HG02840 (cell line): ENCODE results near the gene SMARCA2.

ENCODE experiments used
- ATAC-seq: cut with Tn5 transposase; IDR thresholded peaks from one replicate; pipeline ENCODE4 v1.9.1; 2021; ENCODE audit warnings: mild to moderate bottlenecking, moderate library complexity, moderate number of reproducible peaks; ENCODE audit not compliant: unreplicated experiment, low FRiP score

The SMARCA2 gene

DNA sequence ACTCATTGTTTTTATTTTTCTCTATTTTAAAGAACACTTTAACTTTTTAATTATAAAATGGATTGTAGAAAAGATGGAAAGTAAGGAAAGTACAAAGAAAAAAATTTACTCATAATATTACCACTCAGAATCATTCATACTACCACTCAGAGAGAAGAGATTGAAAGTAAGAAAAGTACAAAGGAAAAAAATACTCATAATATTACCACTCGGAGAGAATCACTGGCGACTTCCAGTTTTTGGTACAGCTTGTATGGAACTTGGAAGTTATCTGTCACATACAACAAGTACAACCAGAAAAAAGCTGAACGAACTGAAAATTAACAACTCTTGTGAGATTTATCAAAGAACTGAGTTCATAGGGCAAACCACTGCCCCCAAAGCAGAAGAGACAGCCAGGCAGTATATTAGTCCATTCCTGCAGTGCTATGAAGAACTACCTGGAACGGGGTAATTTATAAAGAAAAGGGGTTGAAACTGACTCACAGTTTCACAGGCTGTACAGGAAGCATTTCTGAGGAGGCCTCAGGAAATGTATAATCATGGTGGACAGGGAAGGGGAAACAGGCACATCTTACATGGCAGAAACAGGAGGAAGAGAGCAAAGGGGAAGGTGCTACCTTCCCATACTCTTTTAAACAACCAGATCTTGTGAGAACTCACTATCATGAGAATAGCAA, 183.9 kb downstream of the SMARCA2 start:
- no peak for ATAC-seq

DNA sequence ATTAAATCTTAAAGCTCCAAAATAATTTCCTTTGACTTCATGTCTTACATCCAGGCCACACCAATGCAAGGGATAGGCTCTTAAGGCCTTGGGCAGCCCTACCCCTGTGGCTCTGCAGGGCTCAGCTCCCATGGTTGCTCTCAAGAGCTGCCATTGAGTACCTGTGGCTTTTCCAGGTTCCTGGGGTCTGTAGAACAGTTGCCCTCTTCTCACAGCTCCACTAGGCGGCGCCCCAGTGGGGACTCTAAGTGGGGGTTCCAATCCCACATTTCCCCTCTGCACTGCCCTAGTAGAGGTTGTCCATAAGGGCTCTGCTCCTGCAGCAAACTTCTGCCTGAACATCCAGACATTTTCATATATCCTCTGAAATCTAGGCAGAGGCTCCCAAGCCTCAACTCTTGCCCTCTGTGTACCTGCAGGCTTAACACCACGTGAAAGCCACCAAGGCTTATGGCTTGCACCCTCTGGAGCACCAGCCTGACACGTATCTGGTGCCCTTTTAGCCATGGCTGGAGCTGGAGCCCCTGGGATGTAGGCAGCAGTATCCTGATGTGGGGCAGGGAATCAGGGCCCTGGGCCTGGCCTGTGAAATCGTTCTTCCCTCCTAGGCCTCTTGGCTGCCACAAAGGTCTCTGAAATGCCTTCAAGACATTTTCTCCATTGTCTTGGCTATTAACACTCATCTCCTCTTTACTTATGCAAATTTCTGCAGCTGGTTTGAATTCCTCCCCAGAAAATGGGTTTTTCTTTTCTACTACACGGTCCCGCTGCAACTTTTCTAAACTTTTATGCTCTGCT, 185.1 kb downstream of the SMARCA2 start:
- ATAC-seq, result no peak

DNA sequence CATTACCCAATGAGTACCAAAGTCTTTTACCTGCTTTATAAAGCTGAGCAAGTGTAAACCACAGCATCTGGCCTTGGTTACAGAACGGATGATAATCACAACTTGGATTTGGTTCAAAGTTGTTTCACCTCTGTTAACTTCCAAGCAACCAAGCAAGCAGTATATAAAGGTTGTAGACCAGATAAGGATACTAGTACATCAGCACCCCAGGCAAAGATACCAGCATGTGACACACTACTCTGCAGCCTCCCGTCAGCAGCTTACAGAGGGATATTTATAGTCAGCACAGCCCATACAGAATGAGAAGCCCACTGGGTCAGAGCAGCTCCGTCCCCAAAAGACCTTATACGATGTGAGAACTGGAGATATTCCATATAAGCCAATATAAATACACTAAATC, 193.3 kb downstream of the SMARCA2 start:
- ATAC-seq, result no peak

DNA sequence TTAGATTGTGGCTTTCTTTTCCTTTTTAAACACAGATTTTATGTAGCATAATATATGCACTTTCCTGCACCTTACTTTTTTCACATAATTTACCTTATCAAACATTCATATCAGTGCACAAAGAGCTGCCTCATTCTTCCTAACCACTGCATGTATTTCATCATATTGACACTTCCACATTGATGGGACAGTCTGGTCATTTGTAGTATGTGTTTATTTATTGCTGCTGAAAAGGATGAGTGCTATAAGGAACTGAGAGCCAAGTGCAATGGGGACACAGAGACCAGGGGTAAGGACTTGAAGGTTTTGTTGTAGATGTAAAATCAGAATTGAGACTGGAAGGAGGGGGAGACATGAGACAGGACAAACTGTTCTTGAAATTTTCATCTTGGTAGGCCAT, 193.8 kb downstream of the SMARCA2 start:
- ATAC-seq, result no peak

DNA sequence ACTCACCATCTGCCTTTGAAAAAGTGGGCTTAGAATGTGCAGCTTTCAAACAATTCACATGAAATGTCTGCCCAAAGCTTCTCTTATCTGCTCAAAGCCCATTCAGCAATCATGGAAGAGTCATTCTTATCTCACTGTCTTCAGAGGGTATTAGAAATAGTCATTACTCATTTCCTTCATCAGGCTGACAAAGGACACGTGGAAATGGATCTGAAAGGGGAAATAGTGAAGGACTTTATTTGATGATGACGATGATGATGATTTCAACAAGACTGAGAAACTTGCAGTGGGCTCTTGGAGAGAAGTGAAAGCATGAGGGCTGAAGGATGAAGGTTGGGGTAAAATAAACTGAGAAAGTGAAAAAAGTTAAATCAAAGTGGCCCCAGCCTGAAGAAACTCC, 194.3 kb downstream of the SMARCA2 start:
- ATAC-seq, result no peak

DNA sequence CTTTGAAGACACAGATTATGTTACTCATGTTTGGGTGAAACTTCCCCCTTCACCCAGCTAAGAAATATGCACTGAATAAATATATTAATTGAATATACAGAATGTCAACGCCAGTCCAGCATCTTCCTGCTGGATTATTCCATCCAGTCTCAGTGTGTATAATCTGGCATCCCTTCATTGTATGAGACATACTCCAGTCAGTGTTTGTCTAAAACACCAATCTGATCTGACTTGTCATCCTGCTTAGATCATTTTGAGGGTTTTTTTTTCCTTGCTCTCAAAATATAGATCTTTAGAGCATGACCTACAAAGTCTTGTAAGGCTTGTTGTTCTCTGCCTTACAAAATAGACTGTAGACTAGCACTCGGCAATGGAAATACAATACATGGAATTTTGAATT, 195.1 kb downstream of the SMARCA2 start:
- no peak for ATAC-seq

DNA sequence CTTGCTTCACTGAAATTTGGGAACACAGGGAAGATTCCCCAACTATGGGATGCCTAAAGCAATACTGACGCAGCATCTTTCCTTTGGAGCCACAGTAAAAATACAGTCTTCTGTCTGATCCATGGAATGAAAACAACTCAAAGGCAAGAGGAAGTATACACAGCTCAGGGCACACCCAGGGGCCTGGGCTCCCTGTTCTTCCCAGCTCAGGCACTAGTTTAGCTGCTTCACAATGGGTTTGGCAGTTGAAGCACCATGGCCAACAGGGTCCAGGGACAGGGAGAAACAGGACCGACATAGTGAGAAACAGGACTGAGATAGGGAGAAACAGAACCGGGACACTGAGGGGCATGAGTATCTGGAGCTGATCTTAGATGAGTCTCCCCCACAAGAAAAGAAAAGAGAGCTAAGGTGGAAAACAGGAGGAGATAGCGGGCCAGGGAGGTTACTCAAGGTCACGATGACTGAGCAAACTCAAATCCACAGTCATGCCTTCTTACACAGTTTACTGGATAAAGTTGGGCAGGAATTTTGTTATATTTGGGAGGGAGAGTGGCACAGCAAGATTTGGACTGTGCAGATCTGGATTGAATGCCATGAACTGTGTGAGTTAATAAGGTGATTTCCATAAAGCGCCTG, 198.8 kb downstream of the SMARCA2 start:
- no peak for ATAC-seq

DNA sequence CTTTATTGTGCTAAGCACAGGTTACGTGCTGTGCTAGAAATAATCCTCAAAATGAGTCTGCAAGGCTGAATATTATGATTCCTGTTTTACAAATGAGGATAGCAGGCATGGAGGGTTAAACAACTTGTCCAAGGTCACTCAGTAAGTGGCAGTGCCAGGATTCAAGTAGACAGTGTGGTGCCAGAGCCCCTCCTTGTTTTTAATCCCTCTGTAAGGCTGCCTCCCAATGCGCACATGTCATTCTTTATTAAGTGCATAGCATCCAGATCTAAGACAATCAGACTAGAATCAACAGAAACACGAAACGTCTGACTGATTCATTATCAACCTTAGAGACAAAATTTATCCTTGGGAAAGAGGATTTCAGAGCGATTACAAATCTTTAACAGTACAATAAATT, 199.6 kb downstream of the SMARCA2 start:
- ATAC-seq, result no peak

DNA sequence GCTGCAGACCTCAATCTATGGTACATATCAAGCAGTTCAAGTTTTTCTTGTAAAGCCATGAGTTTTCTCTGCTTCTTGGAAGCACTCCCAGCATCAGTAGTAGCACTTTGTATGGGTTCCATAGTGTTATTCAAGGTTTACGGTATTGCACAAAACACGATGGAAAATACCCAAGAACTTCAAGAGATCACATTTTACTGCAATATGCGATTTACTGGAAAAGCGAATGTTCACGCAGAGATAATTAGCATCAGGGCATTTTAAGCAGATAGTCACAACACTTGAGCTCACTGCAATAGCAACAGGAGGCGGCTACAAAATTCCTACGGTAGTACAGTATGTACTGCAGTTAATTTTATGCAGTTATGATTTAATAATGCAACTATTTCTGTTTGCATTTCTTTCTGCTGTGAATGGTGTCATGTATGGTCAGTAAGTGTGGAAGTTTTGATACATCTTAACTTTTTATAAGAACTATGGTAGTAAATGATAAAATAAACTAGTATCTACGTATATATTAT, 200.8 kb downstream of the SMARCA2 start:
- ATAC-seq, result no peak

DNA sequence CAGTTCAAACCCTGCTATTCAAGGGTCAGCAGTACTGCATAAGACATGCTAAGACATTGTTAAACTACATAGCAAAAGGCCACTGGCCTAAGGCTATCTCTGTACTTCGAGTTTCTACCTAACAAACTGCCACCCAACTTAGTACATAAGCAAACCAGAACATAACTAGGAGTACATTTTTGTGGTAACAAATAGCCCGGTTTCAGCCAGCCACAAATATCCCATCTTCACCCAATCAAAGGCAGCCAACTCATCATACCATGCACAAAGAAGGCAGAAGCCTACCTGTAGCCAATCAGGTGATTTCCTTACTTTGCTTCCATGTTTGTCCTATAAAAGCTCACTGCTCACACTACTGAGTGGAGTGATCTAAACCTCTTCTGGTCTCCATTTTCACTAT, 201.4 kb downstream of the SMARCA2 start:
- ATAC-seq, result no peak

DNA sequence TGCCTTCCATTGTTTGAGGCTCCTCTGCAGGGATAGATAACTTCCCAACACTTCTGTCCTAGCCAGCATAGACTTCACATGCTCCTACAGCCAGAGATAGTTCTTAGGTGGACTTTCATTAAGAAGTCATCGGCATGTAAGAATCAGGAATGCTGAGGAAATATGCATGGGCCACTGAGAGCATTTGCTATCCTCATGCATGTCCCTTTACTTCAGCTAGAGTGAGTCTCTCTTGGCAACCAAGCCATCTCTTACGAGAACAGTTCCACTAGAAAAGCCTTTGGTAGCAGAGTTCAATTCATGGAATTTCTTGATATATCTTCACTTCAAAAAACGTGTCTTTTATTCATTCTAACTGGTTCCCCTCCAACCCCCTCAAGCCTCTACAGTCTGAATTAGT, 202.4 kb downstream of the SMARCA2 start:
- no peak for ATAC-seq

DNA sequence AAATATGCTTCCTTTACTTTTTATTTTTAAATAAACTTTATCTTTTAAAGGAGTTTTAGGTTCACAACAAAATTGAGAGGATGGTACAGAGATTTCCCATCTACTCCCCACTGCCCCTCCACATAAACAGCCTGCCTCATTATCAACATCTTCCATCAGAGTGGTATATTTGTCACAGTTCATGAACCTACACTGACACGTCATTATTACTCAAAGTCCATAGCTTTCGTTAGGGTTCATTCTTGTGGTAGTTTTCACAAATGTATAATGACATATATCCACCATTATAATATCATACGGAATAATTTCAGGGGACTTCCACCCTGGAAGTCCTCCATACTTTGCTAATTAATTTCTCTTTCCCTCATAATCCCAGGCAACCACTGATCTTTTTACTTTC, 204.9 kb downstream of the SMARCA2 start:
- ATAC-seq, result no peak

DNA sequence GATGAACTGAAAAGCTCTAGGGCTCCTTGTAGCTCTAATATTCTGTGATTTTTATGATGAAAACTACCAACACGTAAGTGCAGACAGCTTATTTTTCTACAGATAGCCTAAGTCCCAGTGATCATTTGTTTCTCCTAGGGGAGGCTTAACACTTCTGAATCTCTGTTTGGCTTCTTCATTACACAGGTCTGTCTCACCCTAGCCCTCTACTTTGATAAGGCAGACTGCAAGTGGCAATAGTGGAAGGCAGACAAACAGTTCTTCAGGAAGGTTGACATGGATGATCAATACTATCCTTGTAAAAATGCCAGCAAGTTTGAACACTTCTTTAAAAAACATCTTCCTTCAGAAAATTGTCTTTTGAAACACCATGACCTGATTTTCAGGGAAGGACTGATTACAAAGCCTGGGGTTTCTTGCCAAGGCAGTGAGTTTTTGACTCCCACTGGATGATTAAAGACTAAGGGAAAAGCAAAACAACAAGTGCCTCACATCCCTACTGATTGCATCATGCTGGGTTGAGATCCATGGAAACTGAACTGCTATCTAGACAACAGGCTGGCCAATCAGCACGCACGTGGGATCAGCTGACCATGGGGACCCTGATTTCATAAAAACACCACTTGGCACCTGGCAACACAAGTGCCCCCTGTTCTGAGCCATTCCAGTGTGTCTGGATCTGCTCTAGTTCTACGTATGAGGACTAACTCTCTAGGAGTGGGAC, 212.2 kb downstream of the SMARCA2 start:
- no peak for ATAC-seq

DNA sequence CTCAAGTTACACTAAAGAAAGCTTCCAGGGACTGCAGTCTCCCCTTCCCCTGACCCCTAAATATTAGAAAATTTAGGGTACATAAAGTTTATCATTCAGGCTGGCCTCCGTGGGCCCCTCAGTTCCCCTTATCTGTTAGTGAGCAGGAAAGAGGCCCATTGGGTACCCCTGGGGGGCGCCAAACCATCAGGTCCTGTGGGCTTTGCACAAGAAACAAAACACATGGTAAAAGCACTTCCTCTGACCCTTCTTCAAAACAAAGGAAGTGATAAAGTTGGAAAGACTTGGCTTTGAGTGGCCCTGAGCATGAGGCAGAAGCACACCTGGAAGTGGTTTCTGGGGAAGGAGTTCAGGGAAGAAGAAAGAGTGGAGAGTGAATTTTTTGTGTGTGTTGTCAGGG, 213.0 kb downstream of the SMARCA2 start:
- ATAC-seq, result no peak

DNA sequence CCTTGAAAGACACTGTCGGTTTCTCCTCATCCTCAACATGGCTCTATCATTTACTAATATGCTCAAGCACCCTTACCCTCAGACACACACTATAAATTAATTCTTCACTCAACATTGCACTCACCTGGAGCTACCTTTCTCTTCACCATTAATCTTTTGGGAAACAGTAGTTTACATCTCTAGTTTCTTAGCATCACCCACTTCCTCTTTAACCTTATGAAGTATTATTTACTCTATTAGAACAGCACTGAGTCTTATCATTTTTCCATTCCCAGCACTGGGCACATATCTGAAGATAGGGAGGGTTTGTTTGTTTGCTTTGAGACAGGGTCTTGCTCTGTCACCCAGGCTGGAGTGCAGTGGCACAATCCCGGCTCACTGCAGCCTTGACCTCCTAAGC, 213.5 kb downstream of the SMARCA2 start:
- no peak for ATAC-seq

DNA sequence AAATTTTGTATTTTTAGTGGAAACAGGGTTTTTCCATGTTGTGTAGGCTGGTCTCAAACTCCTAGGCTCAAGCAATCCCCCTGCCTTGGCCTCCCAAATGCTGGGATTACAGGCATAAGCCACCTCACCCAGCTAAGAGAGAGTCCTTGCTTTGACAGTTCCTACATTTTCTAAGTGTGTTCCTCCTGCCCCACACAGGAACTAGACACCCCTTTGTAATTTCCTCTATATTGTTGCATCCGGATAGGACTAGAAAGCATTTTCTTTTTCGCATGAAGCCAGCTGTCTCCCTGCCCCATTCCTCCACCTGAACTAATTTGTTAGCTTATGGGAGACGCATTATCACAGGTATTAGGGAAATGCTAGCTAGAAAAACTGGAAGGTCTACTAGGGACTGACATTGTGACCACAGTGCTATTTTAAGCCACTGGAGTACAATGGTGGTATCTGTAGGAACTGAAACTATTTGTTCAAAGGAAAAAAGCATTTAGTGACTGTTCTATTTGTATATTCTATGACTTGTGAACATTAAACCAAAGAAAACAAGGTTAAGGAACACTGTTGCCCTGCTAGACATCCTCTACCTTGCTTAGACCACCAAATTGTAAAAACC, 214.1 kb downstream of the SMARCA2 start:
- peak; percentile 57 for ATAC-seq

DNA sequence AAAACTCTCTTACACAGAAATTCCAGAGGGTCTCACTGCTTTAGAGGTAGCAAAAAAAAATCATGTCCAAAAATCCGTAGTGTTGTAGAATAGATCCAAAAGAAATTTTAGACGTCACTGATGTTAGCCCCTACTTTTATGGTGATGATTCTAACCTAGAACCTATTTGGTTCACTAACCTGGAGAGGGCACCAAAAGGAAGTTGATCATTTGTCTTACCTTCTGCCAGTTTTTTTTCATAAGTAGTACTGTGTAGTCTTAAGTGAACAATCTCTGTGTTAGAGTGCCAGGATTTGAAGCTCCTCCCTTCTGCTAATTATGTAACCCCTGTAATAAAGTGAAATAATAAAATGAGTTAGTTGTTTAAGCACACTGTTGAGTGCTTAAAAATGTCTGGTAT, 215.2 kb downstream of the SMARCA2 start:
- ATAC-seq, result no peak

DNA sequence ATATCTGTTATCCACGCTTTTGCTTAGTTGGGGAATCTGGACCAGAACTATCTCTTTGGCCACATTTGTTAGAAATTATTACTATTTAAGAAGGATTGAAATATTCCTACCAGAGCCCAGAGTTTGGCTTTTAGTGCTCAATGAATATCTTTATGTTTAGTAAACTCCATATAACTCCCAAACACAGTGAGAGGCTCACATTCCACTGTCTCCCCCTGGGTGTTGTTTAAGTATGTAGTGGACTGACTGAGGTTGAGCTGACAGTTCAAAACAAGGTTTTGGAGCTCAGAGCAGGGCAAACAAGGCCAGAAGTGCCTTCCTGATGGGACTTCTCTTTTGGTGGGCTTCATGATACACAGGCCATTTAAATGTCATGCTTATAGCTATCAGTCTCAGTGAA, 216.0 kb downstream of the SMARCA2 start:
- no peak for ATAC-seq

DNA sequence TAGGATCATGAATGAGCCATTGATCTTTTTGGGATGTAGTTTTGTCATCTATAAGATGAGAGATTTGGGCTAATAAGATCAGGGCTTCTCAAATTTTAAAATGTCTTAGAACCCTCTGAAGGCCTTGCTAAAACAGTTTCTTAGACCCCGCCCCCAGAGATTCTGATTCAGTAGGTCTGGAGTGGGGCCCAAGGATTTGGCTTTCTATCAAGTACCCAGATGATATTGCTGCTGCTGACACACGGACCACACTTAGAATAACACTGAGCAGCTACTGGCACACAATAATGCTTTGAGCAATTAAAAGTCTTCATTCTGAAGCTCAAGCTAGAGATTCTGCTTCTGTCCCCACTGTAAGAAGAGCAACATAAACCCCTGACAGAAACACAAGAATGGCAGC, 216.7 kb downstream of the SMARCA2 start:
- no peak for ATAC-seq

DNA sequence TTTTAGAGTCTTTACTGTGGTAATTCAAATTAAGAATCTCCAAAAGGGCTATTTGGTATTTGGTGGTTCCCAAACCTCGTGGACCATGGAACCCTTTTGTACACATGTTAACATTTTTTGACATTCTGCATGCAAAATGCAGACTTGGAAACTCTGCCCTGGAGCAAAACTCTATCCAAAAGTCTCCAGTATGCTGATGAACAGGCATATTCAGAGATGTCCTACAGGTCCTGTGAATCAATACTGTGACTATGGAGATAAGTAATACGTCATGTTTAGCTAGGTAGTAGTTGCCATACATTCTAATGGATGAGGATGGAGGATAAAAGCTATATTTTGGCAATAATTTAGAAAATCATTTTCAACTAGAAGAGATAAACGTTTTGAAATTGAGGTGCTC, 218.1 kb downstream of the SMARCA2 start:
- ATAC-seq, result no peak
